HL-60 (cell line): ENCODE data around the gene TMEM182.

Experiments used
- GABPA ChIP-seq: IDR thresholded peaks from 2 replicates; pipeline ENCODE4 v1.6.1; 2012; ENCODE audit warnings: low read depth
- POLR2AphosphoS5 ChIP-seq: IDR thresholded peaks from 2 replicates; pipeline ENCODE4 v1.6.1; 2012; ENCODE audit warnings: low read depth
- REST ChIP-seq: IDR thresholded peaks from 2 replicates; pipeline ENCODE4 v1.6.1; 2012; ENCODE audit warnings: low read depth; ENCODE audit not compliant: insufficient replicate concordance
- TF ChIP-seq, protein P1 (sequence below): IDR thresholded peaks from one replicate; pipeline ENCODE4 v1.5.1; 2011; ENCODE audit warnings: low read length, control low read depth, inconsistent platforms; ENCODE audit not compliant: insufficient read depth

GRCh38 chr2:102852867-102853266 lies 91.0 kb downstream of the TMEM182 start:
- TF ChIP-seq, protein P1, sequence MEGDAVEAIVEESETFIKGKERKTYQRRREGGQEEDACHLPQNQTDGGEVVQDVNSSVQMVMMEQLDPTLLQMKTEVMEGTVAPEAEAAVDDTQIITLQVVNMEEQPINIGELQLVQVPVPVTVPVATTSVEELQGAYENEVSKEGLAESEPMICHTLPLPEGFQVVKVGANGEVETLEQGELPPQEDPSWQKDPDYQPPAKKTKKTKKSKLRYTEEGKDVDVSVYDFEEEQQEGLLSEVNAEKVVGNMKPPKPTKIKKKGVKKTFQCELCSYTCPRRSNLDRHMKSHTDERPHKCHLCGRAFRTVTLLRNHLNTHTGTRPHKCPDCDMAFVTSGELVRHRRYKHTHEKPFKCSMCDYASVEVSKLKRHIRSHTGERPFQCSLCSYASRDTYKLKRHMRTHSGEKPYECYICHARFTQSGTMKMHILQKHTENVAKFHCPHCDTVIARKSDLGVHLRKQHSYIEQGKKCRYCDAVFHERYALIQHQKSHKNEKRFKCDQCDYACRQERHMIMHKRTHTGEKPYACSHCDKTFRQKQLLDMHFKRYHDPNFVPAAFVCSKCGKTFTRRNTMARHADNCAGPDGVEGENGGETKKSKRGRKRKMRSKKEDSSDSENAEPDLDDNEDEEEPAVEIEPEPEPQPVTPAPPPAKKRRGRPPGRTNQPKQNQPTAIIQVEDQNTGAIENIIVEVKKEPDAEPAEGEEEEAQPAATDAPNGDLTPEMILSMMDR = no peak
- TF ChIP-seq POLR2AphosphoS5 (no peak), REST (no peak), GABPA (no peak)
